ENCODE data around the gene GSN. TPM values are rescaled to one million over a fixed set of nuclear protein-coding genes. Genes with fewer than 3 reads are reported as not detected.

Gene GSN
- total and polyA plus RNA-seq, 2 of the 13 experiments (the other 11 are each of a cell fraction or from before 2014, with no cell fraction given): 294 to 307 TPM

GRCh38 chr9:121279776-121280388 is 11.9 kb downstream of the GSN start:
- in situ Hi-C loops (cut with HindIII; ENCODE audit: extremely low pct_ligation_motif_present, low pct_unique_long_range_greater_than_20kb): no loop called here

DNA sequence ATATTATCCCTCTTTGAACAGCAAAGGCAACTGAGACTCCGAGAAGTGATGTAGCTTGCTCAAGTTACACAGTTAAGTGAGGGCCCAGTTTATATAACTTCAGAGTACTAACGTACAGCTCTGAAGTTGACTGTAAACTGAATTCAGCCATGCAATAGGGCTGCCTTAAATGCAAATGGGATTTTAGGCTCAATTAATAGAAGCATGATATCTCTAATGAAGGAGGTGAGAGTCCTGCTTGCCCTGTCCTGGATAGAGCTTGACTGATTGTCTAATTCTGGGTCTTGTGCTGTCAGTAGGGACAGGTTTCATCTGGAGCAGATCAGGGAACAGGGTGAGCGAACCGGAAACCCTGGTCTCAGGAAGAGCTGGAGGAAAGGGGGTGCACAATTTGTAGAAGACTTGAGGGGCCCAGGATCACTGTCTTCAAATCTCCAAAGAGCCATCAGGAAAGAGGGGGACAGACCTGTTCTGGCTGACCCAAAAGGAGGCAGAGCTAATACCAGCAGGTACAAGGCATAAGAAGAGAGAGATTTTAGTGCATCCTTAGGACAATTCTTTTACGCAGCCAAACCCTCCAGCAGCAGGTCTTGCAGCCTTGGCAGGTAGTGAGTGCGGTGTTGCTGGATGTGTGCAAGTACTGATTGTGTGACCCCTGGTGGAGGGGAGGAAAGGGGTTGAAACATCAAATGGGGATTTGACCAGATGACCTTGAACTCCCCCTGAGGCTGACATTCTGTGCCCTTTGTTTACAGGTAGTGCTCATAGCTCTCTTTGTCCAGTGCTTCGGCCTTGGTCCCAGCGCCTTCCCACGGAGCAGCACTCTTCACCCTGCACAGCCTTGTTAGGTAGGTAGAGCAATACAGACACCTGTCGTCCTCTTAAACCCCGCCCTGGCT is 13.0 kb downstream of the GSN start:
- Histone ChIP-seq H3K4me3 (replicated peaks in 1 of 3; ENCODE audit: insufficient read depth in 1 of 3, low read depth in 2 of 3, low read length in 3 of 3) (peak overlapping the region in 2 of 3 experiments; percentile 17 to 57; a peak in 3 of 6 replicates), H3K27ac (ENCODE audit: extremely low read length, insufficient read depth, low read length) (peak overlapping the region; percentile 72), H3K9me3 (ENCODE audit: low read length) (no peaks in the 10 kb centered on the region), H3K4me2 (ENCODE audit: low read depth, low read length) (peak overlapping the region; percentile 74), H3K9ac (ENCODE audit: insufficient read depth, low read depth, low read length) (peak overlapping the region; percentile 43), H3K36me3 (replicated peaks in 1 of 2; ENCODE audit: control insufficient read depth in 1 of 2, insufficient read depth in 2 of 2, low read length in 2 of 2) (no peaks in the 10 kb centered on the region), H2AFZ (ENCODE audit: low read length) (no peak overlapping the region), H4K20me1 (ENCODE audit: insufficient read depth, low read length) (no peaks in the 10 kb centered on the region), H3K79me2 (ENCODE audit: insufficient read depth, low read length) (no peaks in the 10 kb centered on the region), H3K4me1 (ENCODE audit: insufficient read depth, low read length) (peaks cover 81% of the 10 kb centered on the region), H3K27me3 (ENCODE audit: control insufficient read depth in 1 of 2, insufficient read depth in 2 of 2, low read length in 2 of 2) (no peaks in the 10 kb centered on the region)
- ATAC-seq (peak; percentile 76), FAIRE-seq (peak; percentile 72), DNase-seq (ENCODE audit: low spot score) (peak; percentile 80)
- TSS peak; percentile 59 for BruUV-seq (replicated peaks)
- ChIA-PET POLR2A (interaction anchor here (0.8 to 11.2 kb wide), 6 partner anchors 9 to 92 kb away, joined by 4 to 398 read pairs (median 10); partner anchors contain the start of gene GSN), CTCF (ENCODE audit: low intra/inter-chr PET ratio, low total read pairs) (interaction anchor here (1.3 kb wide), 1 partner anchor 39 kb away, joined by 4 read pairs; no protein-coding TSS in a partner anchor)
- intact Hi-C loops (cut with micrococcal nuclease; ENCODE audit: unreplicated experiment) (loop anchor here (5.0 kb wide), 1 partner anchor 69 kb away; no protein-coding TSS in a partner anchor), in situ Hi-C loops (cut with HindIII; ENCODE audit: extremely low pct_ligation_motif_present, low pct_unique_long_range_greater_than_20kb) (no loop called here)
- 75% methylated on average over 6 of the region's 11 CpGs for WGBS (ENCODE audit: low lambda C conversion rate)
- TF ChIP-seq ISL2 (CRISPR knock-in tag; IDR thresholded peaks at IDR 0.05) (peak; percentile 26; the same call in 1 of the 2 replicates), ZNF605 (CRISPR knock-in tag; IDR thresholded peaks at IDR 0.05) (peak; percentile 20; the same call in 1 of the 2 replicates), ZNF281 (CRISPR knock-in tag; IDR thresholded peaks at IDR 0.05; ENCODE audit: borderline replicate concordance) (peak; percentile 58; the same call in 1 of the 2 replicates), SMC3 (IDR thresholded peaks at IDR 0.05; ENCODE audit: low read length) (peak; percentile 39; the same call in 1 of the 2 replicates), ZNF577 (CRISPR knock-in tag; IDR thresholded peaks at IDR 0.05; ENCODE audit: borderline replicate concordance, low read depth) (no peak), ZMYM3 (CRISPR knock-in tag; IDR thresholded peaks at IDR 0.05) (peak; percentile 95), ZNF441 (CRISPR knock-in tag; IDR thresholded peaks at IDR 0.05; ENCODE audit: borderline replicate concordance) (peak; percentile 81; the same call in 1 of the 2 replicates), NR2F1 (CRISPR knock-in tag; IDR thresholded peaks at IDR 0.05) (peak; percentile 92 to 93), ZNF816 (CRISPR knock-in tag; IDR thresholded peaks at IDR 0.05; ENCODE audit: borderline replicate concordance) (no peak)

More at GRCh38 chr9:121279776-121280388, 11.9 kb downstream of the GSN start:
- DNase-seq (ENCODE audit: low spot score): no peak
- H3K9me3 ChIP-seq (ENCODE audit: low read length): no peaks in the 10 kb centered on the region
- intact Hi-C loops (cut with micrococcal nuclease; ENCODE audit: unreplicated experiment): loop anchor here (5.0 kb wide), 3 partner anchors 37 to 122 kb away; no protein-coding TSS in a partner anchor
- no peak overlapping the region for H3K9ac ChIP-seq (ENCODE audit: insufficient read depth, low read depth, low read length)
- TF ChIP-seq ARID2 (CRISPR knock-in tag; IDR thresholded peaks at IDR 0.05; ENCODE audit: borderline replicate concordance): no peak
- no peak for TF ChIP-seq ZMYM2 (CRISPR knock-in tag; IDR thresholded peaks at IDR 0.05)
- TF ChIP-seq AGO2 (optimal IDR thresholded peaks at IDR 0.05; ENCODE audit: low read depth, low read length): no peak
- TF ChIP-seq ZFP37 (CRISPR knock-in tag; IDR thresholded peaks at IDR 0.05; ENCODE audit: borderline replicate concordance): no peak
- no peaks in the 10 kb centered on the region for H3K36me3 ChIP-seq (replicated peaks in 1 of 2; ENCODE audit: control insufficient read depth in 1 of 2, insufficient read depth in 2 of 2, low read length in 2 of 2)
- no peak overlapping the region for H3K4me3 ChIP-seq (replicated peaks in 1 of 3; ENCODE audit: insufficient read depth in 1 of 3, low read depth in 2 of 3, low read length in 3 of 3)
- no peak overlapping the region for H2AFZ ChIP-seq (ENCODE audit: low read length)
- ATAC-seq: no peak
- ChIA-PET POLR2A (interaction anchor here (1.6 to 11.2 kb wide), 4 partner anchors 10 to 92 kb away, joined by 4 to 398 read pairs (median 18); partner anchors contain the start of gene GSN), CTCF (ENCODE audit: low intra/inter-chr PET ratio, low total read pairs) (interaction anchor here (1.3 to 2.5 kb wide), 2 partner anchors 40 kb away, joined by 4 to 20 read pairs; no protein-coding TSS in a partner anchor)
- 79% methylated on average over 11 of the region's 11 CpGs for WGBS (ENCODE audit: low lambda C conversion rate)
- H3K79me2 ChIP-seq (ENCODE audit: insufficient read depth, low read length): no peaks in the 10 kb centered on the region
- no peaks in the 10 kb centered on the region; a peak in 1 of 5 replicates for H3K27me3 ChIP-seq (ENCODE audit: control insufficient read depth in 1 of 2, insufficient read depth in 2 of 2, low read length in 2 of 2)
- no TSS peak for BruUV-seq (replicated peaks)
- H3K27ac ChIP-seq (ENCODE audit: extremely low read length, insufficient read depth, low read length): no peak overlapping the region
- peaks cover 70% of the 10 kb centered on the region for H3K4me1 ChIP-seq (ENCODE audit: insufficient read depth, low read length)
- no peak for FAIRE-seq
- H4K20me1 ChIP-seq (ENCODE audit: insufficient read depth, low read length): no peaks in the 10 kb centered on the region
- H3K4me2 ChIP-seq (ENCODE audit: low read depth, low read length): no peak overlapping the region

Data from HepG2 (cell line).